Myocyte (in vitro differentiated cells): Measurements from ENCODE around the gene MT1M. TPM values are rescaled to one million over a fixed set of nuclear protein-coding genes. Genes with fewer than 3 reads are reported as not detected.
A peak's percentile ranks its signal among the peaks of the same experiment; 100 is the strongest.
"Not testable (repeated sequence)": the region's sequence is repeated elsewhere in the genome, so short reads cannot be mapped to it uniquely, and the experiment has no call there.

Source experiments
- DNase-seq: peaks from one replicate; pipeline ENCODE4 v3.0.0-alpha.2; 2012; ENCODE audit warnings: low read depth
- total RNA-seq: library from RNA; depleted of rRNA; stranded (reverse); fragments of >200 nt; gene quantifications from 2 replicates; pipeline ENCODE4 v1.2.3, GENCODE V29; 2014

MT1M gene
- total RNA-seq, 1 donor from 2014 or later, result not detected

DNA sequence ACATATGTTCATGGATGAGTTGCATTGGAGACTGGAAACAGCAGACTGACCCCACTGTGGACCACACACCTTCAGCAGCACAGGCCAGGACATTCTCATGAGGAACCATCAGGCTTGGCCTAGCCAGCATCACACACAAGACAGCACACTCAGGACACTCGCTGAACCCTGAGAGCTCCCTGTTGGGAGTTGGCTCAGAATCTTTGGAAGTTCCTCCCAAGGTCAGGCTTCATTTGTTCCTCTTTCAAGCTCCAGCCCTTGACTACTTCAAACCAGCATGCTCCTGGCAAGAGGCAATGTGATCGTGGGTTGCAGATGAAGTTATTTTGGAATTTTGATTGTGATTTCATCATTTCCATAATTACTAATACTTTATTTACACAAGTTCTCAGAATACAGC, 39.2 kb downstream of the MT1M start:
- not testable (repeated sequence) for DNase-seq

GRCh38 chr16:56672171-56672570, 39.7 kb downstream of the MT1M start:
- DNase-seq, result not testable (repeated sequence)

DNA sequence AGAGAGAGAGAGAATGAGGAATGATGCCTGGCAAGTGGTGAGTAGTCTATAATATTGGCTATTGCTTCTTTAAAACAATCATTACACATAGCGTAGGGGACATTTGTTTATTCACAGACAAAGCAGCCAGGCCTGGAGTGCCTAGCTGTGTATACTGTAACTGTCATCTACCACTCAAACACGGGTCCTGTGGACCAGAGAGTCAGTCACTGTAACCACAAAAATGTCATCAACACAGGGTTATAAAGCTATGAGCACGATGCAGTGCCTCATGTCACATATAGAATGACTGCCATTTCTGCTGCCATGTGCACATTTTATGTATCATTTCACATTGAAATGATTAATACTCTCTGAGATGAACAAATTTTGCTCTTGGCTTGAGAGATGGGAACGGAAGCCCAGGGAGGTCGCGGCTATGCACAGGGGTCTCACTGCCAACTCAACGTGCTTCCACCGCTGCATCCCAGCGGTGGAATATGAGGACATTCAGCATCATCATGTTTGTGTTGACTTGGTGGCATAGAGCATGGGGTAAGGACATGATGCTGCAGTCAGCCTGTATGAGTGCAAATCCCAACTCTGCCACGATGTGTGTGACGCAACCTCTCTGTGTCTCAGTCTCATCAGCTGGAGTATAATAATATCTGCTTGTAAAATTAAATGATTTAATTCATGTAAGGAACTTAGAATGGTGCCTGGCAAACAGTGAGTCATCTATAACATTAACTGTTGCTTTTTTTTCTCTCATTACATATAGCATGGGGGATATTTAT, 40.5 kb downstream of the MT1M start:
- no peak for DNase-seq

DNA sequence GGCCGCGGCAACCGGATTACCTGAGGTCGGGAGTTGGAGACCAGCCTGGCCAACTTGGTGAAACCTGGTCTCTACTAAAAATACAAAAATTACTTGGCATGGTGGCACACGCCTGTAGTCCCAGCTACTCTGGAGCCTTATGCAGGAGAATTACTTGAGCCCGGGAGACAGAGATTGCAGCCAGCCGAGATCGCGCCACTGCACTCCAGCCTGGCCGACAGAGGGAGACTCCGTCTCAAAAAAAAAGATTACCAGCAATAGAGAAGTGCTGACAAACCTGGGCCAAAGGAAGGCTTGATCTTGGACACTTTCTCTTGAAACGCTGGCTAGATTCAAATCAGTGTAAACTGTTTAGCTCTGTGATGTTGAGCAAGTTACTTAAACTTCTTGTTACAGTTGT, 41.5 kb downstream of the MT1M start:
- DNase-seq, result peak; percentile 32

DNA sequence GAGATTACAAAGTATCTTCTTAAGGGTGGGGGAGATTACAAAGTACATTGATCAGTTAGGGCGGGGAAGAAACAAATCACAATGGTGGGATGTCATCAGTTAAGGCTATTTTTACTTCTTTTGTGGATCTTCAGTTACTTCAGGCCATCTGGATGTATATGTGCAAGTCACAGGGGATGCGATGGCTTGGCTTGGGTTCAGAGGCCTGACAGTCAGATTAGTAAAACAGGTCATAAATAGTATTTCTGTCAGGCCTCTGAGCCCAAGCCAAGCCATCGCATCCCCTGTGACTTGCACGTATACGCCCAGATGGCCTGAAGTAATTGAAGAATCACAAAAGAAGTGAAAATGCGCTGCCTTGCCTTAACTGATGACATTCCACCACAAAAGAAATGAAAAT, 42.1 kb downstream of the MT1M start:
- DNase-seq, result not testable (repeated sequence)

GRCh38 chr16:56675685-56676210, 43.3 kb downstream of the MT1M start:
- DNase-seq, result no peak

- DNase-seq, result no peak
Measured at GRCh38 chr16:56677474-56677873, 45.0 kb downstream of the MT1M start.

DNA sequence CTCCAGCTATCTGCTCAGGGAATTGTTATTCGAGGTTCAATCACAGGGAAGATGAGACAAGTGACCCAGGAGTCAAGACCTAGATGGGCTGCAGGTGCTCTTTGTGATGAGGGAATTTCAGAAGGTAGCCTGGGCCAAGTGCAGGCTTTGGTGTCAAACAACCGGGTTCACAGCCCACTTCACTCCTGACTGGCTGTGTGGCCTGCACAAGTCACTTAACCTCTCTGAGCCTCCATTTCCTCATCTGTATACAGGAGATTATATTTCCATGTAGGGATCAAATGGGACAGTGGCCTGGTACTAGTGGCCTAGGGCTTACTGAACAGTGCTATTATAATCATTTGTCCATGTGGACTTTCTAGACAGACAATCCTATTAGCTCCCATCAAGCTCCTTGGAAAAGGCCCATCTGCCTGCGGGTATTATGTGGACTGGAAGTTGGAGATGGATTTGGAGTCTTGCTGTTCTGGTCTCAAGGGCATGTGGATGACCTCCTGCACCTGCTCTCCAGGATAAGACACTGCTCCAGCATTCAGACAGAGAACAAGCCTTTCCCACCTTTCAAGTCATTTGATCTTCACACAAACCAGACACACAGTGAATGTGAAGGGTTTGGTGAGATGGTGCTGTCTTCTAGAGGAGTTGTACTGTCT, 46.7 kb downstream of the MT1M start:
- DNase-seq, result peak; percentile 57

- DNase-seq, result peak; percentile 80
Measured at GRCh38 chr16:56679818-56680217, 47.4 kb downstream of the MT1M start.

- DNase-seq, result peak; percentile 90
Measured at GRCh38 chr16:56681939-56682702, 49.7 kb downstream of the MT1M start, which contains the start of gene MT1X. Gene MT1X (plus strand): TSS chr16:56682470. CDS start chr16:56682541, 71 bp downstream.

DNA sequence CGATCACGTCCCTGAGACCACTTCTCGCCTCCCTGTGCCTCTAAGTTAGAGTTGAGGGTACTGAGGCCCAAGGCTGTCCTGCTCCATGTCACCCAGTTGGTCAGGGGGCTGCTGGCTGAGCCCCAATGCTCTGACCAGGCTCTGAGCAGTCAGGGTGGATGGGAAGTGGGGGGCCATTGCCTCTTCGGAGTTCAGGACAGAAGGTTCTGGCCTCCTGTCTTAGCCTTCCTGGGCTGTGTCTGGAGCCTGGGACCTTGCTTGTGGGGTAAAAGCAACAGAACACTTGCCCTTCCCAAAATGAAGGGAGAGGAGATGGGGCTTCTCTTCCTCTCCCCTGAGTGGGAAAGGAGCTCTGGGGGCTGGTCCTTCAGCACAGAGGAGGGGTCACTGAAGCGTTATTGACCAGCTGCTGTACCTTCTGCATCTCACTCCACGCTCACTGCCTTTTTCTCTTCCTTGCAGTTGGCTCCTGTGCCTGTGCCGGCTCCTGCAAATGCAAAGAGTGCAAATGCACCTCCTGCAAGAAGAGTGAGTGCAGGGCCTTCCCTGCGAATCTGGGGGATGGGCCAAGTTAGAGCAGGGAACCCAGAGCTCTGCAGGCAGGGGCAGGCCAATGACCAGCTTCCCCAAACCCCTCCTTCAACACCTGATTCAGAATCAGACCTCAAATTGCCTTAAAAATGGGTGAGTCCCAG, 50.4 kb downstream of the MT1M start:
- no peak for DNase-seq

Other genes starting within 250 kb of the MT1M start
- 220 and 233 TPM in 2 replicates for gene AMFR, start 207.1 kb upstream of the MT1M start, total RNA-seq
- 46.5 and 48.6 TPM in 2 replicates for gene NUDT21, start 181.3 kb upstream of the MT1M start, total RNA-seq
- 68.9 and 79.0 TPM in 2 replicates for gene OGFOD1, start 181.1 kb upstream of the MT1M start, total RNA-seq
- 27.2 and 32.9 TPM in 2 replicates for gene BBS2, start 112.6 kb upstream of the MT1M start, total RNA-seq
- not detected in 2 replicates for gene MT4, start 67.6 kb upstream of the MT1M start, total RNA-seq
- not detected in 2 replicates for gene MT3, start 43.1 kb upstream of the MT1M start, total RNA-seq
- 7.1 and 18.6 TPM in 2 replicates for gene MT2A, start 24.1 kb upstream of the MT1M start, total RNA-seq
- gene MT1E, start 6.9 kb upstream of the MT1M start, total RNA-seq, result 24.7 and 26.6 TPM in 2 replicates
- gene MT1A, start 6.0 kb downstream of the MT1M start, total RNA-seq, result not detected in 2 replicates
- not detected in 2 replicates for gene MT1B, start 19.2 kb downstream of the MT1M start, total RNA-seq
- not detected in 2 replicates for gene MT1F, start 25.3 kb downstream of the MT1M start, total RNA-seq
- gene MT1G, start 35.4 kb downstream of the MT1M start, total RNA-seq, result not detected in 2 replicates
- gene MT1H, start 37.2 kb downstream of the MT1M start, total RNA-seq, result not detected in 2 replicates
- 14.8 and 74.1 TPM in 2 replicates for gene MT1X, start 49.8 kb downstream of the MT1M start, total RNA-seq
- 114 and 151 TPM in 2 replicates for gene NUP93, start 97.5 kb downstream of the MT1M start, total RNA-seq
- 0.16 TPM in 1 of 2 replicates, not detected in the other for gene SLC12A3, start 232.5 kb downstream of the MT1M start, total RNA-seq